ENCODE data around the gene VPS37C. TPM values are rescaled to one million over a fixed set of nuclear protein-coding genes. Genes with fewer than 3 reads are reported as not detected.

VPS37C gene
- total RNA-seq, 1 donor from 2014 or later: 9.9 TPM

- peaks cover 67% of the 10 kb centered on the region for H3K4me1 Mint-ChIP-seq
- no peak overlapping the region for H3K9ac ChIP-seq
- H3K4me1 ChIP-seq: peaks cover 59% of the 10 kb centered on the region
- DNase-seq (ENCODE audit: low spot score): no peak
- H3K27me3 ChIP-seq: no peaks in the 10 kb centered on the region
- H3K27ac ChIP-seq: peak overlapping the region; percentile 18
- H3K27ac Mint-ChIP-seq: peak overlapping the region; percentile 97
- peaks cover 28% of the 10 kb centered on the region for H3F3A ChIP-seq (ENCODE audit: low read depth)
- H3K27me3 Mint-ChIP-seq (ENCODE audit: insufficient read depth, low read depth): peaks cover 6% of the 10 kb centered on the region
- peaks cover 19% of the 10 kb centered on the region for H3K36me3 Mint-ChIP-seq
- H3K4me2 ChIP-seq: peak overlapping the region; percentile 53
- H2AFZ ChIP-seq (replicated peaks): no peak overlapping the region
- peaks cover 3% of the 10 kb centered on the region for H3K9me3 ChIP-seq (ENCODE audit: low read depth)
- peaks cover 21% of the 10 kb centered on the region for H3K9me3 Mint-ChIP-seq
- H3K4me3 ChIP-seq: no peak overlapping the region
- H4K20me1 ChIP-seq (ENCODE audit: low read depth): peaks cover 70% of the 10 kb centered on the region
- peak overlapping the region; percentile 35 for H3K4me3 Mint-ChIP-seq
- H3K36me3 ChIP-seq: no peaks in the 10 kb centered on the region
- TF ChIP-seq EZH2 (IDR thresholded peaks at IDR 0.05): no peak
- no peak for TF ChIP-seq CTCF (IDR thresholded peaks at IDR 0.05)
- no peak for TF ChIP-seq EZH2phosphoT487 (IDR thresholded peaks at IDR 0.05)
- H3K79me2 ChIP-seq (ENCODE audit: low read depth): peaks cover 81% of the 10 kb centered on the region
These were observed 9.5 kb downstream of the VPS37C start for GRCh38 chr11:61151545-61152252.

GRCh38 chr11:61150706-61151544, 10.3 kb downstream of the VPS37C start:
- H3K4me1 Mint-ChIP-seq: peaks cover 73% of the 10 kb centered on the region
- peaks cover 6% of the 10 kb centered on the region for H3K27me3 Mint-ChIP-seq (ENCODE audit: insufficient read depth, low read depth)
- Histone ChIP-seq H4K20me1 (ENCODE audit: low read depth) (peaks cover 74% of the 10 kb centered on the region), H3F3A (ENCODE audit: low read depth) (peaks cover 28% of the 10 kb centered on the region), H3K27me3 (no peaks in the 10 kb centered on the region), H3K4me3 (no peak overlapping the region), H3K36me3 (no peaks in the 10 kb centered on the region), H3K4me1 (peaks cover 59% of the 10 kb centered on the region), H3K79me2 (ENCODE audit: low read depth) (peaks cover 82% of the 10 kb centered on the region), H2AFZ (replicated peaks) (no peak overlapping the region), H3K9me3 (ENCODE audit: low read depth) (peaks cover 3% of the 10 kb centered on the region), H3K9ac (no peak overlapping the region), H3K27ac (peak overlapping the region; percentile 18), H3K4me2 (peak overlapping the region; percentile 53)
- peaks cover 19% of the 10 kb centered on the region for H3K9me3 Mint-ChIP-seq
- TF ChIP-seq EZH2phosphoT487 (IDR thresholded peaks at IDR 0.05) (no peak), CTCF (IDR thresholded peaks at IDR 0.05) (no peak), EZH2 (IDR thresholded peaks at IDR 0.05) (no peak)
- H3K36me3 Mint-ChIP-seq: peaks cover 17% of the 10 kb centered on the region
- peak; percentile 53 for DNase-seq (ENCODE audit: low spot score)
- H3K4me3 Mint-ChIP-seq: peak overlapping the region; percentile 73
- H3K27ac Mint-ChIP-seq: peak overlapping the region; percentile 97

GRCh38 chr11:61149624-61150615, 11.3 kb downstream of the VPS37C start:
- Histone ChIP-seq H2AFZ (replicated peaks) (no peak overlapping the region), H3K9me3 (ENCODE audit: low read depth) (no peaks in the 10 kb centered on the region), H3K9ac (no peak overlapping the region), H3K4me3 (no peak overlapping the region), H3F3A (ENCODE audit: low read depth) (peaks cover 28% of the 10 kb centered on the region), H4K20me1 (ENCODE audit: low read depth) (peaks cover 84% of the 10 kb centered on the region), H3K79me2 (ENCODE audit: low read depth) (peaks cover 76% of the 10 kb centered on the region), H3K4me1 (peaks cover 59% of the 10 kb centered on the region), H3K4me2 (peak overlapping the region; percentile 53), H3K27me3 (no peaks in the 10 kb centered on the region), H3K27ac (peak overlapping the region; percentile 18), H3K36me3 (no peaks in the 10 kb centered on the region)
- Mint-ChIP-seq H3K27me3 (ENCODE audit: insufficient read depth, low read depth) (peaks cover 8% of the 10 kb centered on the region), H3K4me3 (peak overlapping the region; percentile 67), H3K36me3 (peaks cover 8% of the 10 kb centered on the region), H3K27ac (peak overlapping the region; percentile 88), H3K4me1 (peaks cover 75% of the 10 kb centered on the region), H3K9me3 (peaks cover 9% of the 10 kb centered on the region)
- peak; percentile 40 for DNase-seq (ENCODE audit: low spot score)
- no peak for TF ChIP-seq EZH2phosphoT487 (IDR thresholded peaks at IDR 0.05)
- no peak for TF ChIP-seq EZH2 (IDR thresholded peaks at IDR 0.05)
- TF ChIP-seq CTCF (IDR thresholded peaks at IDR 0.05): no peak
